SK-N-MC (cell line): Measurements from ENCODE around the gene GALNTL6.

ENCODE experiments used
- EZH2 ChIP-seq: fragments of 200-600 bp; sonication (generic); IDR thresholded peaks from one replicate; pipeline ENCODE4 v1.6.1; 2017; ENCODE audit warnings: antibody characterized with exemption
- FOXP2 ChIP-seq: optimal IDR thresholded peaks from 2 replicates; pipeline ENCODE3; 2011; ENCODE audit warnings: mild to moderate bottlenecking, moderate library complexity; ENCODE audit not compliant: insufficient read depth; ENCODE audit errors: extremely low read length, control extremely low read depth
- POLR2AphosphoS5 ChIP-seq: IDR thresholded peaks from 2 replicates; pipeline ENCODE4 v1.6.1; 2012; ENCODE audit warnings: mild to moderate bottlenecking, low read depth, low read length, borderline replicate concordance

DNA sequence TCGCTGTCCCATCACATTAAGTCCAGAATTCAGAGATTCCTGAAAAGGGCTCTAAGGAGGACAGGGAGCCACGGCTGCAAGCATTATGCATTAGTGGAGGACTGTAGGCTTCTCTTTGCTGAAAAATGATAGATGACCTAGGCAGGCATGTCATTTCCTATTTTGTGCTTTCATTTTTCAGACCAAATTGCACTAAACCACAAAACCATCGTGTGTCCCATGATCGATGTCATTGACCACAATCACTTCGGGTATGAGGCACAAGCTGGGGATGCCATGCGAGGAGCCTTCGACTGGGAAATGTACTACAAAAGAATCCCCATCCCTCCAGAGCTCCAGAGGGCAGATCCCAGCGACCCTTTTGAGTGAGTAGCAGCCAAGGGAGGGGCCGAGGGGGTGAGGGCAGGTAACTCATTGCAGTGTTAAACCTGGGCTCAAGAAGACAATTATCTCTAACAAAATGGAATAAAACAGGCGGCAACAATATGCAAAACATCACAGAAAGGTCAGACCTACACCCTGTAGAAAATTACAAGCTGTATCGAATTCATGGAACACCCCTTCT lies 1000.2 kb downstream of the GALNTL6 start:
- no peak for TF ChIP-seq EZH2
- TF ChIP-seq POLR2AphosphoS5 = no peak
- no peak for TF ChIP-seq FOXP2
